Loucy (cell line): Measurements from ENCODE around the gene TRAPPC1.

Experiments
- H2AFZ ChIP-seq: fragments of 200-600 bp; sonication (generic); 2 replicates; pipeline ENCODE4 v1.6.0; 2016; ENCODE audit warnings: antibody characterized with exemption, mild to moderate bottlenecking, low read length, moderate library complexity
- H3F3A ChIP-seq: fragments of 200-600 bp; 2 replicates; pipeline ENCODE4 v1.6.0; 2016; ENCODE audit warnings: antibody characterized with exemption, low read depth, mild to moderate bottlenecking
- H3K27me3 ChIP-seq: fragments of 200-600 bp; sonication (generic); 2 replicates; pipeline ENCODE4 v1.6.1; 2014; ENCODE audit warnings: low read length, mild to moderate bottlenecking; ENCODE audit not compliant: insufficient read depth, poor library complexity, severe bottlenecking
- H3K36me3 ChIP-seq: fragments of 200-600 bp; sonication (generic); 2 replicates; pipeline ENCODE4 v1.6.1; 2016; ENCODE audit warnings: low read length; ENCODE audit not compliant: insufficient read depth
- H3K4me1 ChIP-seq: fragments of 200-600 bp; sonication (generic); 2 replicates; pipeline ENCODE4 v1.5.1; 2014; ENCODE audit warnings: low read length, mild to moderate bottlenecking; ENCODE audit not compliant: insufficient read depth, poor library complexity, severe bottlenecking
- H3K4me2 ChIP-seq: fragments of 200-600 bp; sonication (generic); 2 replicates; pipeline ENCODE4 v1.6.0; 2014; ENCODE audit warnings: antibody characterized with exemption, low read length, low read depth, mild to moderate bottlenecking; ENCODE audit not compliant: poor library complexity, severe bottlenecking
- H3K4me3 ChIP-seq: fragments of 200-600 bp; sonication (generic); 2 replicates; pipeline ENCODE4 v1.5.1; 2014; ENCODE audit warnings: low read length, mild to moderate bottlenecking, mixed read lengths; ENCODE audit not compliant: poor library complexity, severe bottlenecking
- H3K79me2 ChIP-seq: fragments of 200-600 bp; sonication (generic); 2 replicates; pipeline ENCODE4 v1.6.1; 2014; ENCODE audit warnings: low read length; ENCODE audit not compliant: insufficient read depth
- H3K9ac ChIP-seq: fragments of 200-600 bp; sonication (generic); 2 replicates; pipeline ENCODE4 v1.6.0; 2014; ENCODE audit warnings: mild to moderate bottlenecking, low read depth, low read length, moderate library complexity; ENCODE audit not compliant: poor library complexity, severe bottlenecking
- H3K9me2 ChIP-seq: fragments of 200-600 bp; sonication (generic); replicated peaks from 2 replicates; pipeline ENCODE4 v1.6.1; 2016; ENCODE audit warnings: low read depth, low read length, mixed read lengths
- H3K9me3 ChIP-seq: fragments of 200-600 bp; sonication (generic); 2 replicates; pipeline ENCODE4 v1.6.1; 2014; ENCODE audit warnings: mild to moderate bottlenecking, antibody characterized with exemption, low read length, low read depth; ENCODE audit not compliant: insufficient read depth
- H4K20me1 ChIP-seq: fragments of 200-600 bp; sonication (generic); 2 replicates; pipeline ENCODE4 v1.6.0; 2014; ENCODE audit warnings: antibody characterized with exemption, low read length, mild to moderate bottlenecking; ENCODE audit not compliant: insufficient read depth, poor library complexity, severe bottlenecking
- CTCF ChIP-seq: fragments of 200-600 bp; sonication (generic); conservative IDR thresholded peaks from 2 replicates; pipeline ENCODE4 v1.5.1; 2014; ENCODE audit warnings: mild to moderate bottlenecking, antibody characterized with exemption, low read length
- EZH2phosphoT487 ChIP-seq: fragments of 200-600 bp; IDR thresholded peaks from 2 replicates; pipeline ENCODE4 v1.6.1; 2018; ENCODE audit warnings: antibody characterized with exemption, mild to moderate bottlenecking, moderate library complexity, borderline replicate concordance

Gene TRAPPC1

GRCh38 chr17:7909089-7909488, 22.7 kb downstream of the TRAPPC1 start:
- Histone ChIP-seq H3F3A (peaks cover 10% of the 10 kb centered on the region; the same call in 1 of the 2 replicates), H3K9me3 (no peaks in the 10 kb centered on the region), H3K79me2 (no peaks in the 10 kb centered on the region), H3K36me3 (peaks cover 86% of the 10 kb centered on the region; the same call in 1 of the 2 replicates), H3K27me3 (no peaks in the 10 kb centered on the region), H3K4me2 (no peak overlapping the region), H3K4me1 (peaks cover 5% of the 10 kb centered on the region), H3K4me3 (no peak overlapping the region), H2AFZ (no peak overlapping the region), H3K9me2 (no peaks in the 10 kb centered on the region), H4K20me1 (peaks cover 4% of the 10 kb centered on the region), H3K9ac (no peak overlapping the region)
- TF ChIP-seq EZH2phosphoT487 (no peak), CTCF (no peak)

- no peak overlapping the region for H3K4me3 ChIP-seq
- no peaks in the 10 kb centered on the region for H3K9me2 ChIP-seq
- H3K9me3 ChIP-seq, result no peaks in the 10 kb centered on the region
- no peaks in the 10 kb centered on the region for H3K4me1 ChIP-seq
- H3F3A ChIP-seq, result no peaks in the 10 kb centered on the region
- H3K4me2 ChIP-seq, result no peak overlapping the region
- H3K36me3 ChIP-seq, result peaks cover 97% of the 10 kb centered on the region; the same call in 1 of the 2 replicates
- H4K20me1 ChIP-seq, result no peaks in the 10 kb centered on the region
- H3K79me2 ChIP-seq, result no peaks in the 10 kb centered on the region
- no peak overlapping the region for H3K9ac ChIP-seq
- no peak for TF ChIP-seq CTCF
- TF ChIP-seq EZH2phosphoT487, result no peak
- no peaks in the 10 kb centered on the region for H3K27me3 ChIP-seq
- no peak overlapping the region for H2AFZ ChIP-seq
Measured at GRCh38 chr17:7903154-7904103, 28.3 kb downstream of the TRAPPC1 start.

GRCh38 chr17:7897773-7898172, 34.0 kb downstream of the TRAPPC1 start:
- no peak overlapping the region for H3K9ac ChIP-seq
- no peak for TF ChIP-seq EZH2phosphoT487
- peak; percentile 59 for TF ChIP-seq CTCF
- no peak overlapping the region for H2AFZ ChIP-seq
- peaks cover 90% of the 10 kb centered on the region for H3K36me3 ChIP-seq
- H3K79me2 ChIP-seq, result peaks cover 7% of the 10 kb centered on the region; the same call in 1 of the 2 replicates
- no peak overlapping the region for H3K4me2 ChIP-seq
- no peak overlapping the region for H3K4me3 ChIP-seq
- no peaks in the 10 kb centered on the region for H3K9me3 ChIP-seq
- no peaks in the 10 kb centered on the region for H3K9me2 ChIP-seq
- no peaks in the 10 kb centered on the region for H3K4me1 ChIP-seq
- H4K20me1 ChIP-seq, result peaks cover 7% of the 10 kb centered on the region
- no peaks in the 10 kb centered on the region for H3F3A ChIP-seq
- no peaks in the 10 kb centered on the region for H3K27me3 ChIP-seq
